KMS-11 (cell line): ENCODE measurements around the gene PTH2R.

Experiments used
- H2AFZ ChIP-seq: fragments of 200-600 bp; sonication (generic); 2 replicates; pipeline ENCODE4 v1.6.1; 2016; ENCODE audit warnings: antibody characterized with exemption, mixed run types, low read depth
- H3K27ac ChIP-seq: fragments of 200-600 bp; sonication (generic); 2 replicates; pipeline ENCODE4 v1.6.1; 2016; ENCODE audit warnings: mild to moderate bottlenecking, mixed run types
- H3K27me3 ChIP-seq: fragments of 200-600 bp; sonication (generic); 2 replicates; pipeline ENCODE4 v1.6.1; 2017; ENCODE audit warnings: mild to moderate bottlenecking, low read depth, mixed run types, moderate library complexity; ENCODE audit not compliant: insufficient read depth
- H3K36me3 ChIP-seq: fragments of 200-600 bp; sonication (generic); 2 replicates; pipeline ENCODE4 v1.6.1; 2017; ENCODE audit warnings: mild to moderate bottlenecking, mixed run types; ENCODE audit not compliant: insufficient read depth
- H3K4me1 ChIP-seq: fragments of 200-600 bp; sonication (generic); 2 replicates; pipeline ENCODE4 v1.6.1; 2016; ENCODE audit warnings: mild to moderate bottlenecking, low read depth, mixed run types; ENCODE audit not compliant: poor library complexity, severe bottlenecking
- H3K4me2 ChIP-seq: fragments of 200-600 bp; sonication (generic); 2 replicates; pipeline ENCODE4 v1.7.0; 2016; ENCODE audit warnings: mild to moderate bottlenecking, mixed run types
- H3K4me3 ChIP-seq: fragments of 200-600 bp; sonication (generic); IDR thresholded peaks from 2 replicates; pipeline ENCODE4 v1.6.1; 2017; ENCODE audit warnings: low read depth, low read length, mixed read lengths; ENCODE audit not compliant: insufficient read depth
- H3K79me2 ChIP-seq: fragments of 200-600 bp; sonication (generic); 2 replicates; pipeline ENCODE4 v1.6.1; 2016; ENCODE audit warnings: low read depth, mixed run types; ENCODE audit not compliant: insufficient read depth
- H3K9ac ChIP-seq: fragments of 200-600 bp; sonication (generic); 2 replicates; pipeline ENCODE4 v1.6.1; 2016; ENCODE audit warnings: mild to moderate bottlenecking, mixed run types
- H4K20me1 ChIP-seq: fragments of 200-600 bp; sonication (generic); 2 replicates; pipeline ENCODE4 v1.6.1; 2016; ENCODE audit warnings: mild to moderate bottlenecking, mixed run types; ENCODE audit not compliant: insufficient read depth
- TF ChIP-seq, protein P1 (sequence below): fragments of 200-600 bp; sonication (generic); conservative IDR thresholded peaks from 2 replicates; pipeline ENCODE4 v1.6.1; 2017; ENCODE audit warnings: low read depth, mild to moderate bottlenecking, antibody characterized with exemption, low read length, moderate library complexity, mixed read lengths

Gene PTH2R

DNA sequence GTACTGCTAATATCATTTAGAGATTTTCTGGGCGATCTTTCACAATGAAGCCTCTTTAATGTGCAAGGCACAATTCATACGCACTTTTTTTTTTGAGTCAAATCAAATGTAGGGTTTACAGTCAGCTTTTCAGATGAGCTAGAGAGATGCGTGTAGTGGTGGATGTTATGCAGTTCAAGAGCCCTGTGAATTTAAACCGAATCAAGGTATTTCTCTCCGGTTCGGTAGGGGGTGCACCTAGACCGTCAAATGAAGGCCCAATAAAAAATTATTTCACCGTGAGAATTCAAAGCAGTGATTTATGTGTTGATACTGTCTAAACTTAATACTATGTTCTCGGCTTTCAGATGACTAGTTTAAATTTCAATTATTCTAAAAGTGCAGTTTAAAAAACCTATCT, 1.1 kb downstream of the PTH2R start:
- H2AFZ ChIP-seq, result no peak overlapping the region
- no peak overlapping the region for H3K27ac ChIP-seq
- H4K20me1 ChIP-seq, result no peaks in the 10 kb centered on the region
- H3K79me2 ChIP-seq, result no peaks in the 10 kb centered on the region
- TF ChIP-seq, protein P1, sequence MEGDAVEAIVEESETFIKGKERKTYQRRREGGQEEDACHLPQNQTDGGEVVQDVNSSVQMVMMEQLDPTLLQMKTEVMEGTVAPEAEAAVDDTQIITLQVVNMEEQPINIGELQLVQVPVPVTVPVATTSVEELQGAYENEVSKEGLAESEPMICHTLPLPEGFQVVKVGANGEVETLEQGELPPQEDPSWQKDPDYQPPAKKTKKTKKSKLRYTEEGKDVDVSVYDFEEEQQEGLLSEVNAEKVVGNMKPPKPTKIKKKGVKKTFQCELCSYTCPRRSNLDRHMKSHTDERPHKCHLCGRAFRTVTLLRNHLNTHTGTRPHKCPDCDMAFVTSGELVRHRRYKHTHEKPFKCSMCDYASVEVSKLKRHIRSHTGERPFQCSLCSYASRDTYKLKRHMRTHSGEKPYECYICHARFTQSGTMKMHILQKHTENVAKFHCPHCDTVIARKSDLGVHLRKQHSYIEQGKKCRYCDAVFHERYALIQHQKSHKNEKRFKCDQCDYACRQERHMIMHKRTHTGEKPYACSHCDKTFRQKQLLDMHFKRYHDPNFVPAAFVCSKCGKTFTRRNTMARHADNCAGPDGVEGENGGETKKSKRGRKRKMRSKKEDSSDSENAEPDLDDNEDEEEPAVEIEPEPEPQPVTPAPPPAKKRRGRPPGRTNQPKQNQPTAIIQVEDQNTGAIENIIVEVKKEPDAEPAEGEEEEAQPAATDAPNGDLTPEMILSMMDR, result no peak
- H3K27me3 ChIP-seq, result no peaks in the 10 kb centered on the region
- H3K4me1 ChIP-seq, result no peaks in the 10 kb centered on the region
- no peak overlapping the region for H3K9ac ChIP-seq
- H3K36me3 ChIP-seq, result no peaks in the 10 kb centered on the region
- H3K4me2 ChIP-seq, result no peak overlapping the region
- no peak overlapping the region for H3K4me3 ChIP-seq

DNA sequence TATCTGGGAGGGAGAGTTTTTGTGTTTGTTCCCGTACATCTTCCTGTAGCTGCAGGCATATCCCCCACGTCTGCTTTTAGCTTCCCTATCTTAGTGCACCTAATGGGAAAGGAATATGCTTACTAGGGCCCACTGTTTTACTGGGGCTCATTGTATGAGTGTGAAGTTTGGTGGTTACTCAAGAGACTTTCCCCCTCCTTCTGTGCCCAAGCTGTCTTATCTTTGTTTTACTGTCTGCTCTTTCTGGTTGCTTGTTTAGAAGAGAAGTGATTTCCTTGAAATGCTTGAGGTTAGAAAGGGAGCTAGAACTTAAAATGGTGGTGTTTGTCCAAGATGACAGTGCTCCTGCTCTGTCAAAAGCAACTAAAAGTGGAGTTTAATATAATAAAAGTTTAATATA, 7.3 kb downstream of the PTH2R start:
- Histone ChIP-seq H4K20me1 (no peaks in the 10 kb centered on the region), H3K4me1 (no peaks in the 10 kb centered on the region), H3K9ac (no peak overlapping the region), H3K36me3 (no peaks in the 10 kb centered on the region), H3K27ac (no peak overlapping the region), H2AFZ (no peak overlapping the region), H3K27me3 (no peaks in the 10 kb centered on the region), H3K4me2 (no peak overlapping the region), H3K4me3 (no peak overlapping the region), H3K79me2 (no peaks in the 10 kb centered on the region)
- TF ChIP-seq, protein P1, result no peak

DNA sequence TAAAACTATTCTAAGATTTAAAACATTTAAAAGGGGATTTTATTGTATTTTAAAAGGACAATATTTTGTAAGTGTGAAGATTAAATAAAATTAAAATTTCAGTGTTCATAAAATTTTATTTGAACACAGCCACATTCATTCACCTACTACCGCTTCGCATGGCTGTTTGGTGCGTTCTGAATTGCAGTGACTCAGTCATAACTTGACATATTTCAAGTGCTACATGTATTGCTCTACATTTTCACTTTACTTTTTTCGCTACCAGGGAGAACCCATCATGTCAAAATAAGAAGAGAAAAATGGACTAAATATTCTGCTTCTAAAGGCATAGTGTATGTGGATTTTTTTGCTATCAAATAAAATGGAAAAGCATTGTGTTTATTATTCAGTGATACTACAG, 8.7 kb downstream of the PTH2R start:
- Histone ChIP-seq H3K9ac (no peak overlapping the region), H3K4me2 (no peak overlapping the region), H3K4me1 (no peaks in the 10 kb centered on the region), H3K27ac (no peak overlapping the region), H2AFZ (no peak overlapping the region), H3K36me3 (no peaks in the 10 kb centered on the region), H3K27me3 (no peaks in the 10 kb centered on the region), H3K4me3 (no peak overlapping the region), H4K20me1 (no peaks in the 10 kb centered on the region), H3K79me2 (no peaks in the 10 kb centered on the region)
- TF ChIP-seq, protein P1, result no peak

DNA sequence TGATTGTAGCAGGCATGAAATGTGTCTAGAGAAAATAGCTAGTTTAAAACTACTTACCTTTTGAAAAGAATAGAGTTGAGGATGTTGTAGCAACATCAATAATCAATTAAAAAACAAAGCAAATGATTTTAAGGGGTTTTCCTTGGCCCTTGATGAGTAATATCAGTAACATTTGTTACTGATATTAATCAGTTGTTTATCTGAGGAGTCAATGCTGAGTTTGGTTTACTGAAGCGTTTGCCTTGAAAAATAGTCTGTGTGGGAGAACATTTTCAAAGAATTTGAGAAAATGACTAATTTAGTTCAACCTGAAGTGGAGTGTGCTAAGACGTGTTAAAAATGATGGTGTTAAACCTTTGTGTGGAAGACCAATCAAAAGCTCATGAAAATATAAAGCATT, 9.3 kb downstream of the PTH2R start:
- Histone ChIP-seq H3K9ac (no peak overlapping the region), H4K20me1 (no peaks in the 10 kb centered on the region), H2AFZ (no peak overlapping the region), H3K36me3 (no peaks in the 10 kb centered on the region), H3K4me1 (no peaks in the 10 kb centered on the region), H3K27me3 (no peaks in the 10 kb centered on the region), H3K27ac (no peak overlapping the region), H3K4me3 (no peak overlapping the region), H3K79me2 (no peaks in the 10 kb centered on the region), H3K4me2 (no peak overlapping the region)
- TF ChIP-seq, protein P1, result no peak
